ENCODE measurements around the gene ARSK. TPM values are rescaled to one million over a fixed set of nuclear protein-coding genes. Genes with fewer than 3 reads are reported as not detected.
A peak's percentile ranks its signal among the peaks of the same experiment; 100 is the strongest.

Gene ARSK
- polyA plus RNA-seq, 3 donors from 2014 or later: 11.0 to 14.7 (median 11.8) TPM

DNA sequence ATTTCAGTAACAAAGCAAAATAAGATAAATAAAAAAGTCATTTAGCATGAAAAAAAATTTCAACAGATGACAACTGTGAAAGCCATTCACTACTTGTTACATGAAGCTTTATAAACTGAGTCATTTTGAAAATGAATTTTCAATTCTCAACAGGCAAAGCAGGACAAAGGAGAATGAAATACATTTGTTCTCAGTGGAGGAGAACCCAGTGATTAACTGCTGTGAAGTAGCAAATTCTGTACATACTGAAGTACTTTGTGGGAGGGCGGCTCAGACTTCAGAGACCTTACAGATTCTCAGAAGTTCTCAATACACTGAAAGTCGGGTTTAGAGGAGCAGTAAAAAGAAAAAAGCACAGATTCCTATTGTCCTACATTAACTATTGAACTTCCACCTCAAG is 21.8 kb upstream of the ARSK start:
- no peak for DNase-seq
- Mint-ChIP-seq H3K36me3 (peaks cover 26 to 41% (median 28%) of the 10 kb centered on the region in 3 donors), H3K4me1 (peaks cover 0 to 6% of the 10 kb centered on the region in 2 donors), H3K27me3 (ENCODE audit: low read depth in 3 of 3) (no peaks in the 10 kb centered on the region), H3K27ac (no peak overlapping the region), H3K9me3 (no peaks in the 10 kb centered on the region), H3K4me3 (no peak overlapping the region)

DNA sequence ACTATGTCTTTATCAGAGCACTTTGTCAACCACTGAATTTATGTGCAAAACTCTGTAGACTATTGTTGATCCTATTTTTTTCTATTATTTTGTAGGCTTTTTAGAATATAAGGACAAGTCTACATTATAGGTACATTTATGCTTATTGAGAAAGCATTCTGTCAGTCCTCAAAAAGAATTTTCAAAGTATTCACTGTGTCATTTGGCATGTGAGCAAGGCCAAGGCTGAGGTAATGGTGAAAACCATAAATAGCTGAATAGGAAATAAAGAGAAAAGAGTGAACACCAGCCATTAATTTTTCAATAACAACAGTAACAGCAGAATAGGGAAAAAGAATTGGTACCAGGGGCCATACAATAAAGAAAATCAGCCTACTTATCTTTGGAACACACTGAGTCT is 21.1 kb upstream of the ARSK start:
- H3K27me3 Mint-ChIP-seq (ENCODE audit: low read depth in 3 of 3): no peaks in the 10 kb centered on the region
- no peak for DNase-seq
- H3K9me3 Mint-ChIP-seq: no peaks in the 10 kb centered on the region
- H3K4me1 Mint-ChIP-seq: peaks cover 0 to 6% of the 10 kb centered on the region in 2 donors
- H3K36me3 Mint-ChIP-seq: peaks cover 26 to 40% (median 29%) of the 10 kb centered on the region in 3 donors
- H3K4me3 Mint-ChIP-seq: no peak overlapping the region
- peak overlapping the region in 2 of 6 donors; percentile 12 to 33 for H3K27ac Mint-ChIP-seq

DNA sequence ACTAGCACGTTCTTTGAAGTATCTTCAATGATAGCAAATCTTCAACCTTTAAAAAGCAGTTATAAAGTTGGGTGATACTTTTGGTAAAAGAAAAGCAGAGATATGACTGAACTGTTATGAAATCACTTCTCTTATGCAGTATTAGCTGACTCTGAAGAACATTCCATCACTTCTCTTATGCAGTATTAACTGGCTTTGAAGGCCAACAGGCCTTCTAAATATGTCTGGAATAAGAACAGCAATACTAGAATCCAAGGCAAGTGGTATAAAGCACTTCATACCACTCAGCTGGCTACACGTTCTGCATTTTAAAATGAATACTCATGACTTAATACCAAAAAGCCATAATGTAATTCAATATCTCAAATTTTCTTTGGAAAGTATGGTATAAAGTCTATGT is 17.4 kb upstream of the ARSK start:
- H3K9me3 Mint-ChIP-seq: no peaks in the 10 kb centered on the region
- no peak for DNase-seq
- peaks cover 43 to 52% (median 46%) of the 10 kb centered on the region in 3 donors for H3K36me3 Mint-ChIP-seq
- no peaks in the 10 kb centered on the region for H3K27me3 Mint-ChIP-seq (ENCODE audit: low read depth in 3 of 3)
- H3K4me3 Mint-ChIP-seq: no peak overlapping the region
- peaks cover 0 to 11% of the 10 kb centered on the region in 2 donors for H3K4me1 Mint-ChIP-seq
- no peak overlapping the region for H3K27ac Mint-ChIP-seq

- H3K36me3 Mint-ChIP-seq: peaks cover 25 to 40% (median 28%) of the 10 kb centered on the region in 3 donors
- H3K27ac Mint-ChIP-seq: peak overlapping the region in 5 of 6 donors; percentile 8 to 58 (median 32)
- no peaks in the 10 kb centered on the region for H3K9me3 Mint-ChIP-seq
- H3K4me3 Mint-ChIP-seq: no peak overlapping the region
- no peaks in the 10 kb centered on the region for H3K27me3 Mint-ChIP-seq (ENCODE audit: low read depth in 3 of 3)
- no peak for DNase-seq
- H3K4me1 Mint-ChIP-seq: peaks cover 5 to 8% of the 10 kb centered on the region in 2 donors
These were observed 11.7 kb upstream of the ARSK start for GRCh38 chr5:95543017-95543705.

GRCh38 chr5:95549030-95549429 is 5.9 kb upstream of the ARSK start:
- Mint-ChIP-seq H3K4me1 (peaks cover 24 to 50% of the 10 kb centered on the region in 2 donors), H3K4me3 (no peak overlapping the region), H3K27me3 (ENCODE audit: low read depth in 3 of 3) (no peaks in the 10 kb centered on the region), H3K27ac (no peak overlapping the region), H3K9me3 (no peaks in the 10 kb centered on the region), H3K36me3 (peaks cover 0 to 22% (median 3%) of the 10 kb centered on the region in 3 donors)
- DNase-seq: no peak

DNA sequence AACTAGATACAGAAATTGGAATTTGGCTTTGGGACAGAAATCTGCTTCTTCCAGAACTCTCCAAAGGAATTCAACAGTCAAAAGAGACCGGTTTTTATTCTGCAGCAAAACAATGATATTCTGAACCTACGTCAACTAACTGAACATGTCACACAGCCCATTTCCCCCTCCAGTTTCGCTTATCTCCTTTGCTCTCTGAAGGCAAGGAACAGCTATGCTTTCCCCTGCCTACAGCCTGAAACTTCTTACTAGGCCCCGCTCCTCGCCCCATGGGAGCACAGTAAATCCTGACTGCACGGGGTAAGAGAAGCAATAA is 612 bp upstream of the ARSK start:
- peak overlapping the region; percentile 93 to 98 (median 98) for H3K4me3 Mint-ChIP-seq
- no peaks in the 10 kb centered on the region for H3K9me3 Mint-ChIP-seq
- H3K36me3 Mint-ChIP-seq: peaks cover 0 to 3% (median 0%) of the 10 kb centered on the region in 3 donors
- H3K4me1 Mint-ChIP-seq: peaks cover 43 to 64% of the 10 kb centered on the region in 2 donors
- H3K27ac Mint-ChIP-seq: peak overlapping the region; percentile 89 to 99 (median 96)
- peaks cover 4 to 9% (median 7%) of the 10 kb centered on the region in 3 donors for H3K27me3 Mint-ChIP-seq (ENCODE audit: low read depth in 3 of 3)
- DNase-seq: no peak

GRCh38 chr5:95555553-95555952 is 652 bp downstream of the ARSK start:
- H3K4me1 Mint-ChIP-seq: peaks cover 44 to 58% of the 10 kb centered on the region in 2 donors
- peaks cover 4 to 9% (median 7%) of the 10 kb centered on the region in 3 donors for H3K27me3 Mint-ChIP-seq (ENCODE audit: low read depth in 3 of 3)
- no peaks in the 10 kb centered on the region for H3K9me3 Mint-ChIP-seq
- DNase-seq: no peak
- no peaks in the 10 kb centered on the region for H3K36me3 Mint-ChIP-seq
- H3K27ac Mint-ChIP-seq: peak overlapping the region; percentile 89 to 99 (median 96)
- H3K4me3 Mint-ChIP-seq: peak overlapping the region; percentile 93 to 98 (median 98)

GRCh38 chr5:95557841-95558240 is 2.9 kb downstream of the ARSK start:
- Mint-ChIP-seq H3K27me3 (ENCODE audit: low read depth in 3 of 3) (peaks cover 4 to 9% (median 7%) of the 10 kb centered on the region in 3 donors), H3K9me3 (no peaks in the 10 kb centered on the region), H3K4me1 (peaks cover 30 to 35% of the 10 kb centered on the region in 2 donors), H3K4me3 (no peak overlapping the region), H3K27ac (no peak overlapping the region), H3K36me3 (no peaks in the 10 kb centered on the region)
- no peak for DNase-seq

DNA sequence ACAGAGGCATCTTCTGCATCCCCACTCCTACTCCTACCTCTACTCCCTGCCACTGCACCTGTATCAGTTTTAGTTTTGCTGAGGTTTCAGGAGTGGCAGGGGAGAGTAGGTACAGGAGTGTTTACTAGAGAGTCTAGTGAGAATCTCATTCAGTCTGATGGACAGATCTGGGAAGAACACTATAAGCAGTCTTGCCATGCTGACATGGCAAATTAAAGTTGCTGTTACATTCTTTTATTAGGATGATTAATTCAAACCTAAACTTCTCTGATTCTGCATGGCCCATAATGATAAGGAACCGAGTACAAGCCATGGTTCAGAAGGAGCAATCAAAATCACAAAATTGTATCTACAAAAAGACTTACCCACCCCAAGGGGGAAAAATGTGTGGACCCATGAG is 7.4 kb downstream of the ARSK start:
- Mint-ChIP-seq H3K9me3 (peaks cover 0 to 2% (median 0%) of the 10 kb centered on the region in 6 donors), H3K36me3 (peaks cover 4 to 12% (median 8%) of the 10 kb centered on the region in 3 donors), H3K4me3 (no peak overlapping the region), H3K27me3 (ENCODE audit: low read depth in 3 of 3) (no peaks in the 10 kb centered on the region), H3K27ac (no peak overlapping the region), H3K4me1 (peaks cover 0 to 1% of the 10 kb centered on the region in 2 donors)
- no peak for DNase-seq

DNA sequence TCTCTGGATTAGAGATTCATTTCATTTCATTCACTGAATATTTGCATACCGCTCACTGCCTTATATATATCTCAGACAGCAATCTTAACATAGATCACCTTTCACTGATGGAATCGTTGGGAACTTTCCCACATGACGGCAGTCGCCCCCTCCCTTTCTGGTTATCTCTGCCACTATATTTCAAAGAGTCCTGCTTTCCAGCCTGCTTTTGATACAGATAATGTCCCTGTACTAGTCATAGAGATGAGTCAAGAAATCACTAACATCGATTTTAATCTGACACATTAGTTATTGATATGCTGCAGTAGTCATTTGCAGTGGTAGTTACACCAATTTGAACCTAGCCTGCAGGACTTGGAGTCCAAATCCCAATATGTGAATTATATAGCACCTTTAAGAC is 8.5 kb downstream of the ARSK start:
- Mint-ChIP-seq H3K36me3 (peaks cover 4 to 18% (median 8%) of the 10 kb centered on the region in 3 donors), H3K27ac (no peak overlapping the region), H3K9me3 (peaks cover 0 to 2% (median 0%) of the 10 kb centered on the region in 6 donors), H3K4me3 (no peak overlapping the region), H3K4me1 (peaks cover 0 to 1% of the 10 kb centered on the region in 2 donors), H3K27me3 (ENCODE audit: low read depth in 3 of 3) (no peaks in the 10 kb centered on the region)
- no peak for DNase-seq

DNA sequence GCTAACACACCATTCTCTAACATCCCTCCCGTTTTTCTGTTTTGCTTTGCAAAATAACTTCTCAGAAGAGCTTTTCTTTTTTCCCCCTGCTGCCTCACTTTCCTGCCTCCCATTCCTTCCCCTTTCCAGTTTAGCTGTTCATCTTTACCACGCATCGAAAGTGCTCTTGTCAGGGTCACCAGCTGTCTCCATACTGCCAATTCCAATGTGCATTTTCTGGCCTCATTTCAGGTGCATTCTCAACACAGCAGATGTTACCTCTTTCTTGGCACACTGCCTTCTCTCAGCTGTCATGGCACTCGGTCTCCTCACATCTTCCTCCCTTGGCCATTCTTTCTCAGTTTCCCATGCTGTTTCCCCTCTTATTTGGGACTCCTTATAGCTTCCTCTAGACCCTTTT is 9.5 kb downstream of the ARSK start:
- H3K27ac Mint-ChIP-seq: peak overlapping the region in 1 of 6 donors; percentile 11
- H3K4me3 Mint-ChIP-seq: no peak overlapping the region
- H3K9me3 Mint-ChIP-seq: peaks cover 0 to 2% (median 0%) of the 10 kb centered on the region in 6 donors
- peaks cover 4 to 21% (median 8%) of the 10 kb centered on the region in 3 donors for H3K36me3 Mint-ChIP-seq
- H3K27me3 Mint-ChIP-seq (ENCODE audit: low read depth in 3 of 3): no peaks in the 10 kb centered on the region
- no peak for DNase-seq
- peaks cover 0 to 1% of the 10 kb centered on the region in 2 donors for H3K4me1 Mint-ChIP-seq

DNA sequence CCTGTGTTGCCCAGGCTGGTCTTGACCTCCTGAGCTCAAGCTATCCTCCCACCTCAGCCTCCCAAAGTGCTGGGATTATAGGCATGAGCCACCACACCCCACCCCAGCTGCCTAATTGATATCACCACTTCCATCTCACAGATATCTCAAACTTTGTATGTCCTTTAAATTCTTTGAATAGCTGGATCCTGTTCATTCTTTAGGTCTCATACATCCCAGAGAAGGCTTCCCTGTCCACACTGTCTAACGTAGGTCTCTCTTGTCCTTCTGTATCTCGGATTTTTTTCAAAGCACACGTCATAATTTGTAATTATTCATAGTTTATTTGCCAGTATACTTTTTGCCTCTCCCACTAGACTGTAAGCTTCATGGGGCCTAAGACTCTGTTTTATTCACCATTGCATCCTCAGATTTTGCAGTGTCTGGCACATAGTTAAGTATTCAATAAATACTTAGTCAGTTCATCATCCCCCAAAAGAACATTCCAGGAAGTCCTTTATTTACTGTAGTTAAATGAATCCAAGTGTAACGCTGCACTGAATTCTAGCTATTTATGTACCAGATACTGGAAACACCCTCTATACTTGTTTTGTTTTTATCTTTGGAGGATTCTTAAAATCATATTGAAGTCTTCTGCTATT is 10.5 kb downstream of the ARSK start:
- no peak overlapping the region for H3K4me3 Mint-ChIP-seq
- DNase-seq: no peak
- H3K27ac Mint-ChIP-seq: no peak overlapping the region
- no peaks in the 10 kb centered on the region for H3K27me3 Mint-ChIP-seq (ENCODE audit: low read depth in 3 of 3)
- H3K36me3 Mint-ChIP-seq: peaks cover 4 to 25% (median 8%) of the 10 kb centered on the region in 3 donors
- peaks cover 0 to 2% (median 0%) of the 10 kb centered on the region in 6 donors for H3K9me3 Mint-ChIP-seq
- H3K4me1 Mint-ChIP-seq: no peaks in the 10 kb centered on the region

DNA sequence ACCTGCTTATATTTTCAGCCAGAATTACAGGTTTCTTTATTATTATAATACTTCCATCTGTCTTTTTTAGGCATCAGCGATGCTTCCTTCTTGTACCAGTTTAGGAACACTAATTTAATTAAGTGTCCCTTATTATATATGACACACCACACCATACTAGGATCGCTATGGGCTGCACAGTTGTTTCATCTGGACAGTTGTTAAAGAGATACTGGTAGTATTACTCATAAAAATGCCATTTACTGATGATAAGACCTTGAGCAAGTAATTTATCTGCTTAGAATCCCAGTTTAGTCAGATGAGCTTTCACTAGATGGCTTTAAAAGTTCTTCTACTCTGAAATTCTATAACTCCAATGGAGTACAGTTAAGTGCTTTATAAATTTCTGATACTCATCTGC is 17.1 kb downstream of the ARSK start:
- DNase-seq: no peak
- H3K27me3 Mint-ChIP-seq (ENCODE audit: low read depth in 3 of 3): no peaks in the 10 kb centered on the region
- peaks cover 10 to 32% (median 24%) of the 10 kb centered on the region in 3 donors for H3K36me3 Mint-ChIP-seq
- H3K9me3 Mint-ChIP-seq: no peaks in the 10 kb centered on the region
- H3K27ac Mint-ChIP-seq: no peak overlapping the region
- H3K4me1 Mint-ChIP-seq: no peaks in the 10 kb centered on the region
- H3K4me3 Mint-ChIP-seq: no peak overlapping the region

DNA sequence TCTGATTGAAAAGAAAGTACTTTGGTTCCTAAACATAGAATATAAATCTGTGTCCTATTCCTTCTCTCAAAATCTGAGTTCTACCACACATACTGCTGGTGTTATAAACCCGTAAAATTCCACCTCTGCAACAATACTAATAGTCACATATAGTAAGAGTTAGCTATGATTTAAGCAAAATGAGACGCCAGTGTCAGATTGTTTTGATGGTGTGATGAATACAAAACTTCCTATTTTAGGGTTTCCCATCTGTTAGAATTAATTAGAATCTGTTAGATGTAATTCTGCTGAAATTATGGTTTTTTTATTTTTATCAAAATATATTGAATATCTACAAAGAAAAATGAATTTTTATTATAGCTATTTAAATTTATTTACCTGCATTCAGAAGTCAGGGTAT is 26.7 kb downstream of the ARSK start:
- H3K9me3 Mint-ChIP-seq: peaks cover 0 to 1% (median 0%) of the 10 kb centered on the region in 6 donors
- no peak overlapping the region for H3K4me3 Mint-ChIP-seq
- H3K4me1 Mint-ChIP-seq: no peaks in the 10 kb centered on the region
- peaks cover 5 to 23% (median 20%) of the 10 kb centered on the region in 3 donors for H3K36me3 Mint-ChIP-seq
- H3K27ac Mint-ChIP-seq: no peak overlapping the region
- no peaks in the 10 kb centered on the region for H3K27me3 Mint-ChIP-seq (ENCODE audit: low read depth in 3 of 3)
- DNase-seq: no peak
